ENCODE results near the gene KLF3.
"Not testable (repeated sequence)": the region's sequence is repeated elsewhere in the genome, so short reads cannot be mapped to it uniquely, and the experiment has no call there.

The KLF3 gene

GRCh38 chr4:38663801-38664705, at the start of gene KLF3:
Gene KLF3, plus strand, starts transcription at chr4:38664199. Its CDS starts 16,427 bp downstream, at chr4:38680626.
- Histone ChIP-seq H3K9me3 (ENCODE audit: low read length) (no peaks in the 10 kb centered on the region), H3K27ac (ENCODE audit: low read depth, low read length) (peak within 1 kb of the TSS; percentile 97), H3K4me3 (ENCODE audit: low read depth in 1 of 2, low read length in 2 of 2) (peak within 1 kb of the TSS; percentile 87 to 88), H3K36me3 (ENCODE audit: insufficient read depth, low read length) (no peaks in the 10 kb centered on the region), H3K9ac (ENCODE audit: low read length) (peak within 1 kb of the TSS; percentile 52), H3K27me3 (ENCODE audit: control insufficient read depth in 1 of 2, insufficient read depth in 2 of 2, low read length in 2 of 2) (no peaks in the 10 kb centered on the region), H3K4me1 (ENCODE audit: insufficient read depth, low read length) (peaks cover 29% of the 10 kb centered on the region)

GRCh38 chr4:38614231-38614630, 49.8 kb upstream of the KLF3 start:
- Histone ChIP-seq H3K36me3 (ENCODE audit: insufficient read depth, low read length) (no peaks in the 10 kb centered on the region), H3K4me3 (ENCODE audit: low read depth in 1 of 2, low read length in 2 of 2) (no peak overlapping the region), H3K27ac (ENCODE audit: low read depth, low read length) (no peak overlapping the region), H3K9ac (ENCODE audit: low read length) (no peak overlapping the region), H3K27me3 (ENCODE audit: control insufficient read depth in 1 of 2, insufficient read depth in 2 of 2, low read length in 2 of 2) (no peaks in the 10 kb centered on the region), H3K9me3 (ENCODE audit: low read length) (no peaks in the 10 kb centered on the region), H3K4me1 (ENCODE audit: insufficient read depth, low read length) (peaks cover 19% of the 10 kb centered on the region)

GRCh38 chr4:38615847-38616246, 48.2 kb upstream of the KLF3 start:
- Histone ChIP-seq H3K9me3 (ENCODE audit: low read length) (no peaks in the 10 kb centered on the region), H3K4me3 (ENCODE audit: low read depth in 1 of 2, low read length in 2 of 2) (no peak overlapping the region), H3K9ac (ENCODE audit: low read length) (no peak overlapping the region), H3K27ac (ENCODE audit: low read depth, low read length) (no peak overlapping the region), H3K4me1 (ENCODE audit: insufficient read depth, low read length) (peaks cover 19% of the 10 kb centered on the region), H3K27me3 (ENCODE audit: control insufficient read depth in 1 of 2, insufficient read depth in 2 of 2, low read length in 2 of 2) (no peaks in the 10 kb centered on the region), H3K36me3 (ENCODE audit: insufficient read depth, low read length) (no peaks in the 10 kb centered on the region)

- H3K9ac ChIP-seq (ENCODE audit: low read length) = no peak overlapping the region
- peaks cover 9% of the 10 kb centered on the region for H3K4me1 ChIP-seq (ENCODE audit: insufficient read depth, low read length)
- H3K36me3 ChIP-seq (ENCODE audit: insufficient read depth, low read length) = no peaks in the 10 kb centered on the region
- no peaks in the 10 kb centered on the region for H3K9me3 ChIP-seq (ENCODE audit: low read length)
- no peak overlapping the region for H3K27ac ChIP-seq (ENCODE audit: low read depth, low read length)
- H3K4me3 ChIP-seq (ENCODE audit: low read depth in 1 of 2, low read length in 2 of 2) = no peak overlapping the region
- no peaks in the 10 kb centered on the region for H3K27me3 ChIP-seq (ENCODE audit: control insufficient read depth in 1 of 2, insufficient read depth in 2 of 2, low read length in 2 of 2)
Measured at GRCh38 chr4:38618505-38618904, 45.5 kb upstream of the KLF3 start.

GRCh38 chr4:38619316-38619715, 44.7 kb upstream of the KLF3 start:
- Histone ChIP-seq H3K9ac (ENCODE audit: low read length) (no peak overlapping the region), H3K36me3 (ENCODE audit: insufficient read depth, low read length) (no peaks in the 10 kb centered on the region), H3K4me3 (ENCODE audit: low read depth in 1 of 2, low read length in 2 of 2) (no peak overlapping the region), H3K4me1 (ENCODE audit: insufficient read depth, low read length) (peaks cover 1% of the 10 kb centered on the region), H3K27me3 (ENCODE audit: control insufficient read depth in 1 of 2, insufficient read depth in 2 of 2, low read length in 2 of 2) (no peaks in the 10 kb centered on the region), H3K9me3 (ENCODE audit: low read length) (no peaks in the 10 kb centered on the region), H3K27ac (ENCODE audit: low read depth, low read length) (no peak overlapping the region)

- H3K36me3 ChIP-seq (ENCODE audit: insufficient read depth, low read length) = no peaks in the 10 kb centered on the region
- no peaks in the 10 kb centered on the region for H3K27me3 ChIP-seq (ENCODE audit: control insufficient read depth in 1 of 2, insufficient read depth in 2 of 2, low read length in 2 of 2)
- H3K4me1 ChIP-seq (ENCODE audit: insufficient read depth, low read length) = no peaks in the 10 kb centered on the region
- no peaks in the 10 kb centered on the region for H3K9me3 ChIP-seq (ENCODE audit: low read length)
- H3K4me3 ChIP-seq (ENCODE audit: low read depth in 1 of 2, low read length in 2 of 2) = no peak overlapping the region
- no peak overlapping the region for H3K27ac ChIP-seq (ENCODE audit: low read depth, low read length)
- no peak overlapping the region for H3K9ac ChIP-seq (ENCODE audit: low read length)
Measured at GRCh38 chr4:38620065-38620464, 43.9 kb upstream of the KLF3 start.

- Histone ChIP-seq H3K36me3 (ENCODE audit: insufficient read depth, low read length) (no peaks in the 10 kb centered on the region), H3K4me1 (ENCODE audit: insufficient read depth, low read length) (no peaks in the 10 kb centered on the region), H3K4me3 (ENCODE audit: low read depth in 1 of 2, low read length in 2 of 2) (no peak overlapping the region), H3K27me3 (ENCODE audit: control insufficient read depth in 1 of 2, insufficient read depth in 2 of 2, low read length in 2 of 2) (no peaks in the 10 kb centered on the region), H3K9me3 (ENCODE audit: low read length) (no peaks in the 10 kb centered on the region), H3K27ac (ENCODE audit: low read depth, low read length) (no peak overlapping the region), H3K9ac (ENCODE audit: low read length) (no peak overlapping the region)
Measured at GRCh38 chr4:38620527-38621027, 43.4 kb upstream of the KLF3 start.

GRCh38 chr4:38621028-38621684, 42.8 kb upstream of the KLF3 start:
- no peak overlapping the region for H3K27ac ChIP-seq (ENCODE audit: low read depth, low read length)
- no peak overlapping the region for H3K4me3 ChIP-seq (ENCODE audit: low read depth in 1 of 2, low read length in 2 of 2)
- H3K9ac ChIP-seq (ENCODE audit: low read length) = no peak overlapping the region

GRCh38 chr4:38621831-38622230, 42.2 kb upstream of the KLF3 start:
- Histone ChIP-seq H3K9ac (ENCODE audit: low read length) (no peak overlapping the region), H3K4me3 (ENCODE audit: low read depth in 1 of 2, low read length in 2 of 2) (no peak overlapping the region), H3K27ac (ENCODE audit: low read depth, low read length) (no peak overlapping the region), H3K27me3 (ENCODE audit: control insufficient read depth in 1 of 2, insufficient read depth in 2 of 2, low read length in 2 of 2) (no peaks in the 10 kb centered on the region), H3K4me1 (ENCODE audit: insufficient read depth, low read length) (no peaks in the 10 kb centered on the region), H3K9me3 (ENCODE audit: low read length) (no peaks in the 10 kb centered on the region), H3K36me3 (ENCODE audit: insufficient read depth, low read length) (no peaks in the 10 kb centered on the region)

More at GRCh38 chr4:38621028-38621684, 42.8 kb upstream of the KLF3 start:
- no peaks in the 10 kb centered on the region for H3K36me3 ChIP-seq (ENCODE audit: insufficient read depth, low read length)
- H3K27me3 ChIP-seq (ENCODE audit: control insufficient read depth in 1 of 2, insufficient read depth in 2 of 2, low read length in 2 of 2) = no peaks in the 10 kb centered on the region
- H3K9me3 ChIP-seq (ENCODE audit: low read length) = no peaks in the 10 kb centered on the region
- no peaks in the 10 kb centered on the region for H3K4me1 ChIP-seq (ENCODE audit: insufficient read depth, low read length)

- not testable (repeated sequence) for H3K27ac ChIP-seq (ENCODE audit: low read depth, low read length); H3K9ac ChIP-seq (ENCODE audit: low read length); H3K4me3 ChIP-seq (ENCODE audit: low read depth in 1 of 2, low read length in 2 of 2); H3K4me1 ChIP-seq (ENCODE audit: insufficient read depth, low read length); H3K36me3 ChIP-seq (ENCODE audit: insufficient read depth, low read length); H3K27me3 ChIP-seq (ENCODE audit: control insufficient read depth in 1 of 2, insufficient read depth in 2 of 2, low read length in 2 of 2); H3K9me3 ChIP-seq (ENCODE audit: low read length)
Measured at GRCh38 chr4:38622340-38622739, 41.7 kb upstream of the KLF3 start.

GRCh38 chr4:38623260-38623659, 40.7 kb upstream of the KLF3 start:
- no peaks in the 10 kb centered on the region for H3K36me3 ChIP-seq (ENCODE audit: insufficient read depth, low read length)
- H3K27me3 ChIP-seq (ENCODE audit: control insufficient read depth in 1 of 2, insufficient read depth in 2 of 2, low read length in 2 of 2) = no peaks in the 10 kb centered on the region
- H3K9me3 ChIP-seq (ENCODE audit: low read length) = no peaks in the 10 kb centered on the region
- no peak overlapping the region for H3K4me3 ChIP-seq (ENCODE audit: low read depth in 1 of 2, low read length in 2 of 2)
- H3K4me1 ChIP-seq (ENCODE audit: insufficient read depth, low read length) = no peaks in the 10 kb centered on the region
- H3K27ac ChIP-seq (ENCODE audit: low read depth, low read length) = no peak overlapping the region
- H3K9ac ChIP-seq (ENCODE audit: low read length) = no peak overlapping the region

All from muscle layer of colon (tissue), 2 donors.